RWPE2 (cell line): Measurements from ENCODE around the gene POTEI.
"Not testable (repeated sequence)": the region's sequence is repeated elsewhere in the genome, so short reads cannot be mapped to it uniquely, and the experiment has no call there.

Source experiments
- ATAC-seq: fragments of 200-7000 bp; cut with Tn5 transposase; 3 replicates; pipeline ENCODE4 v1.9.1; 2021; ENCODE audit warnings: low read depth
- DNase-seq: peaks from one replicate; pipeline ENCODE4 v3.0.0-alpha.2; 2020; ENCODE audit warnings: low spot score
- H3K27ac ChIP-seq: fragments of 450-650 bp; 2 replicates; pipeline ENCODE4 v1.5.1; 2017; ENCODE audit warnings: mild to moderate bottlenecking; ENCODE audit not compliant: poor library complexity, severe bottlenecking
- H3K27me3 ChIP-seq: fragments of 250-450 bp; sonication (Bioruptor Pico); 2 replicates; pipeline ENCODE4 v1.5.1; 2021; ENCODE audit warnings: mild to moderate bottlenecking, moderate library complexity; ENCODE audit not compliant: insufficient read depth, poor library complexity, severe bottlenecking
- H3K36me3 ChIP-seq: fragments of 250-450 bp; sonication (Bioruptor Pico); 2 replicates; pipeline ENCODE4 v1.5.1; 2020; ENCODE audit warnings: low read depth, mild to moderate bottlenecking, moderate library complexity
- H3K4me1 ChIP-seq: fragments of 250-450 bp; sonication (Bioruptor Pico); 2 replicates; pipeline ENCODE4 v1.5.1; 2021; ENCODE audit warnings: mild to moderate bottlenecking, moderate library complexity; ENCODE audit not compliant: insufficient read depth, poor library complexity, severe bottlenecking
- H3K4me3 ChIP-seq: fragments of 250-450 bp; sonication (Bioruptor Pico); 2 replicates; pipeline ENCODE4 v1.5.1; 2021; ENCODE audit warnings: mild to moderate bottlenecking, moderate library complexity; ENCODE audit not compliant: severe bottlenecking
- H3K9me3 ChIP-seq: fragments of 250-450 bp; sonication (Bioruptor Pico); 2 replicates; pipeline ENCODE4 v1.5.1; 2021; ENCODE audit warnings: mild to moderate bottlenecking, moderate library complexity; ENCODE audit not compliant: severe bottlenecking

The POTEI gene

DNA sequence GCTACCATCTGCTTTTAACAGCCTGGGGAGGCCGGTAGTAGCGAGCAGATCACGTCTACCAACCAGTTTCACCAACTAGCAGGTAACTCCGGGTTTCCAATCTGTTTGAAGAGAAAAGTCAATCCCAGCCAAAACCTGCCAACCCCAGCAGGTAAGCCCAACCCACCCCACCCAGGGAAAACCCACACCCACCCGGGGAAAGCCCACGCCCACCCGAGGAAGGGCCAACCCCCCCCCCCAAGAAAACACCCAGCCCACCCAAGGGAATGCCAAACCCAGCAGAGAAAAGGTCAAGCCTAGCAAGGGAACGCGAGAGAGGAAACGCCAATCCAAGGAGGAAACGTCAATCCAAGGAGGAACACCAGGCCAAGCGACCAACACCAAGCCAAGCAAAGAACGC lies at the start of gene POTEI:
Gene POTEI, minus strand, starts transcription at position 101 of the 400 bp plus-strand sequence. Its CDS starts 93 bp downstream, at position 8.
- ATAC-seq, H3K27me3 ChIP-seq, H3K4me3 ChIP-seq, DNase-seq, H3K9me3 ChIP-seq, H3K4me1 ChIP-seq, H3K27ac ChIP-seq, H3K36me3 ChIP-seq: not testable (repeated sequence)

DNA sequence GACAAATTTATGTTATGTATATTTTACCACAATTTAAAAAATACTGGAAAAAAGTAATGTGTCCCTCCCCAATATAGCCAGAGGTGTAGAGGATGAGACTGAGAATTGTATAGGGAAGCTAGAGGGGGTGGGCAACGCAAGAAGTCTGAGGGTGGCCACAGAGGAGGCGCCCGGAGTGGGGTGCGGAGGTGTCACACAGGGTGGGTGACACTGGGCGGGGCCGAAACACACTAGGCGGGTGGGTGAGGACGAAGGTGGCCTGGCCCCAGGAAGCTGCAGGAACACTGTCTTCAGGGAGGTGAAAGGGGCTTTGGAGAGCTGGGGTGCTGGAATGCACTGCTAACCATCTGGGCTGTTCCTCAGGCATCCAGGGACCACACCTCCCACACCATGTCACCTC lies 47.3 kb upstream of the POTEI start:
- not testable (repeated sequence) for ATAC-seq, H3K9me3 ChIP-seq, H3K27me3 ChIP-seq, DNase-seq, H3K36me3 ChIP-seq, H3K4me3 ChIP-seq, H3K27ac ChIP-seq, H3K4me1 ChIP-seq

DNA sequence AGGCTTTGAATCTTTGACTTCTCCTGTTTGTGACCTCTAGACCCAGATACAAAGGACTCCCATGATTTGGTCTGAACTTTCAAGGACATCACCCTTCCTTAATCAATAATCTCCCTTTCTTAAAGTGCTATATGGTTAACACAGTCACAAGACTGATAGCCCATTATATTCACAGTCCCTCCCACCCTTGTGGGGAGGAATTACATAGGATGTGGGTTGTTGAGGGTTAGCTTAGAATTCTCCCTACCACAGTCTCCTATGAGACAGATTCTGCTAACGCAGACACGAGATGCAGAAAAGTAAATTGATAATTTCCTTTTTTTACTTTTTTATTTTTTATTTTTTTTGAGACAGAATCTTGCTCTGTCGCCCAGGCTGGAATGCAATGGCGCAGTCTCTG lies 45.0 kb upstream of the POTEI start:
- H3K4me3 ChIP-seq, H3K9me3 ChIP-seq, DNase-seq, H3K27me3 ChIP-seq, H3K4me1 ChIP-seq, ATAC-seq, H3K36me3 ChIP-seq, H3K27ac ChIP-seq: not testable (repeated sequence)

DNA sequence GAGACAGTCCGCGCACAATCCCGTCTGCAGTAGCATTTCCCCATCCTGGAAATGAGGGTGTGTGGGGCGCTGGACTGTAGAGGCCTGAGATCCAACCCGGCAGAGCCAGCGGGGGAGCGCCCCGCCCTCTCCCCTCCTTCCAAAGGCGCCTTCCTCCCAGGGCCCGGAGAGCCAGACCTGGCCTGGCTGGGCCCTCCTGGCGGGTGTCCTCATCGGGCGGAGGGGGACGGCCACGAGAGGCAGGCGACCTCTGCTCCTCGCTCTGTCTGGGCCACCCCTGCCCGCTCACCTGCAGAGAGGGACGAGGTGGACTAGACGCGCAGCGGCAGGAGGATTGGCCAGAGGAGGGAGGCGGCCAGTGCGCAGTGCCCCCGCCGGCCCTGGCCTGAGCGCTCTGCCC lies 40.3 kb upstream of the POTEI start:
- H3K4me3 ChIP-seq, DNase-seq, H3K27ac ChIP-seq, H3K36me3 ChIP-seq, H3K9me3 ChIP-seq, H3K4me1 ChIP-seq, H3K27me3 ChIP-seq, ATAC-seq: not testable (repeated sequence)

DNA sequence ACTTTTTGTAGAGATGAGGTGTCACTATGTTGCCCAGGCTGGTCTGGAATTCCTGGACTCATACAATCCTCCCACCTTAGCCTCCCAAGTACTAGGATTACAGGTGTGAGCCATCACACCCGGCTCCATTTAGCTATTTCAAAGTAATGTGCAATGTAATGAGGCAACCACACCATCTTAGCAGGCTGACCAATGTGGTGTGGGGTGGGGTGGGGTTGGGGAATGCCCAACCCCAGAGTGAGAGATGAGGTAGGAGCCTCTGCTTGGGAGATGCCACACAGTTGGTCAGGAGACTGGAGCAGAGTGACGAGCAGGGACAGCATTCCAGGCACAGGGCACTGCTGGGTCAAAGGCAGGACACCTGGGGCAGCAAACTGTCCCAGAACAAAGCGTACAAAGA lies 39.3 kb upstream of the POTEI start:
- not testable (repeated sequence) for H3K27ac ChIP-seq, H3K36me3 ChIP-seq, H3K27me3 ChIP-seq, ATAC-seq, H3K4me3 ChIP-seq, H3K4me1 ChIP-seq, H3K9me3 ChIP-seq, DNase-seq

DNA sequence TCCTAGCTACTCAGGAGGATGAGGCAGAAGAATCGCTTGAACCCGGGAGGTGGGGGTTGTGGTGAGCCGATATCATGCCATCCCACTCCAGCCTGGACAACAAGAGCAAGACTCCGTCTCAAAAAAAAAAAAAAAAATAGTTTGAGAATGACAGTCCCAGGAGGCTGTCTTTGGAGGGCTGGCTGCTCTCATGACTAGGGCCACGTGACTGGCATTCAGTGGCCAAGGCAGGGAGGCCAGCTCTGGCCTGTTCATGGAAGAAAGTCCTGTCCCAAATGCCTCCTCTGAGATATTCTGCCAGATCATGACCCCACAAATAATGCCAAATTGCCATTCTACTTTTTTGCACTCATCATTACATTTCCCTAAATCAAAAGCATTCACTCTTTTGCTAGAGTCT lies 35.9 kb upstream of the POTEI start:
- not testable (repeated sequence) for H3K27ac ChIP-seq, H3K4me3 ChIP-seq, H3K4me1 ChIP-seq, DNase-seq, H3K9me3 ChIP-seq, ATAC-seq, H3K27me3 ChIP-seq, H3K36me3 ChIP-seq

DNA sequence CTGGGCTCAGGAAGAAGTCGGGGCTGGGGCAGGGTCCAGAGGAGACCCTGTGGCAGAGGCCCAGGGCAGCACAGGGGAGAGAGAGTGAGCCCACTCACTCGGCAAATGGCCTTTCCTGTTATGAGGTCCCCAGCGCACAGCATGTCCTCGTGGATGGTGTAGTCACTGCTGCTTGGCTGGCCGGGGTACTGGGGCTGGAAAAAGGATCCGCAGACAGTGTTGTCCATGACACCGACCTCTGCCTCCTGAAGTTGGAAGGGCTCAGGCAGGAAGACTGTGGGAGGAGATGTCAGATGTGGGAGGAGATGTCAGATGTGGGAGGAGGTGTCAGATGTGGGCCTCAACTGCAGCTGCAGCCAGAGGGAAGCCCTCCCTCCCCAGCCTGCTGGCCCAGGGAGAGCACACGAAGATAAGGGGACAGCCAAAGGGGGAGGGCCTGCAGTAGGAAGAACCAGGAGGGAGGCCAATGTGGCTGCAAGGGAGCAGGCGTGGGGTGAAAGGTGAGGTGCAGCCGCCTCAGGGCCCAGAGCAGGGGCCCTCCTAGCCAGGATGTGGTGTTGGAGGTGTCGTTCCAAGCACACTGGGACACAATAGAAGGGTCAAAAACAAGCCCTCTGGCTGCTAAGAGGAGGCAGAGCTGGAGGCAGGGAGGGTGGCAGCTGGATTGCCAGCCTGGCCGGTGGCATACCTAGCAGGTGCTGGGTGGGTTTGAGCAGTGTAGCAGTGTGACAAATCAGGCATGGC lies 34.8 kb upstream of the POTEI start:
- H3K4me1 ChIP-seq, H3K4me3 ChIP-seq, H3K27ac ChIP-seq, ATAC-seq, H3K9me3 ChIP-seq, H3K36me3 ChIP-seq, H3K27me3 ChIP-seq, DNase-seq: not testable (repeated sequence)

DNA sequence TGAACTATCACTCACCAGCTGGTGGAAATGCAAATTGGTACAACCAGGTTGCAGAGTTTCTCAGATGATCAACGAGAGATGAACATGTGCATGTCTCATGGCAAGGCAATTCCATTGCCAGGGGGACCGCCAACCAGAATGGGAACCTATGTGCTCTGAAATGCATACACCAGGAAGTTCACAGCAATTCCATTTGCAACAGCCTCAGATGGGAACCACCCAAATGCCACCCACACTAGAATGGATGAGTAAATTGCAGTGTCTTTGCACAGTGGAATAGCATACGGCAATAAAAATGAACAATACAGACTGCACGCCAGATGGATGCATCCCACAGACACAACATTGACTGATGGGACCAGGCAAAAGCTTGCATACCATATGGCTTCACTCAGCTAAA lies 33.7 kb upstream of the POTEI start:
- H3K4me1 ChIP-seq, H3K4me3 ChIP-seq, H3K27me3 ChIP-seq, DNase-seq, H3K36me3 ChIP-seq, ATAC-seq, H3K27ac ChIP-seq, H3K9me3 ChIP-seq: not testable (repeated sequence)

DNA sequence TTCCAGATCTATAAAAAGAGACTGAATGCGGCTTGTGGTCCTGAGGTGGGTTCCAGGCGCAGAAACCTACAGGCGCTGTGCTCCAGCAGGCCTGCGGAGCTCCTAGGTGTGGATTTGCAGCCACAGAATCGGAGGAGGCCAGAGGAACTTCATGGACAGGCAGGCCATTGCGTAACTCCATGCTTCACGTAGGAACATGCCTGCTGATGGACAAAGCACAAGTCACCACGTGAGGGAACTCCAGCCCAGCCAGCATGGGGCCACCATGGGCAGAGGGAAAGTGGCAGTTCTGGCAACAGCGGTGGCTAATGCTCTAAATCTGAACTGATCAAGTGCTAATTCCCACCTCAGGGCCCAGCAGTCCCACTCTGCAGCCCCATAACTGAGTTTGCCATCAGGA lies 29.1 kb upstream of the POTEI start:
- not testable (repeated sequence) for H3K36me3 ChIP-seq, H3K4me1 ChIP-seq, DNase-seq, H3K27ac ChIP-seq, ATAC-seq, H3K27me3 ChIP-seq, H3K4me3 ChIP-seq, H3K9me3 ChIP-seq

DNA sequence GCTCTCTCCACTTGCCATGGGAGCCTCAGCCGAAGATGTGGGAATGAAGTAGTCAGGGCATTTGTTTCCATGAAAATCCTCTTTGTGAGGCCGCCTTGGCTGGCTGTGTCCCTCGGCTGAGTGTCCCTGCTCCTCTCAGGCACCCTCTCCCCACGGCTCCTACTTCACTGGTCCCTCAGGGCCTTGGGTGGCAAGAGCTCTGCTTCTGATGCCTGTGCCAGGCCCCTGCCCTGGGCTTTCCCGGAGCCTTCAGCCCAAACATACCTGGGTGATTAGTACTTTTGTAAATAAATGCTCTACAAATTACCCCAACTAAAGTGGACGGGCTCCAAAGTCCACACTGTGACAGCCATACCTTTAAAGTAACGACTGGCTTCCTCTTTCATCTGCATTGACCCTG lies 27.5 kb upstream of the POTEI start:
- not testable (repeated sequence) for ATAC-seq, H3K36me3 ChIP-seq

DNA sequence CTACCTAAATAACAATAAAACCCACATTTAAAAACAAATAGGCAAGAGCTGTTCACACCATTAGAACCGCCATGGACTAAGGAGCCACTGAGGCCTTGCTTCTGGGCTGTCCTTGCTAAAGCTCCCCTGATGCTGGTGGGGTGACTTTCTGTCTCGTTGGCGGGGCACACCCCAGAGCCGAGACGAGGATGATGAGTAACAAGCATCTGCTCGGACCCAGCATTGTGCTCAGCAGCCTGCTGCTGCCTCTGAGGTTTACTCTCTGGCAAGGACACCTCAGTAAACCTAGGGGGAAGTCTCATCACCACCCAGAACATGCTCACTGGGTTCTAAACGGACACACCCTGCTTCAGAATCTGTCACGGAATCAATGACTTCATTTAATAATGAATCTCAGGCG lies 22.5 kb upstream of the POTEI start:
- DNase-seq, H3K4me1 ChIP-seq, H3K27ac ChIP-seq, ATAC-seq, H3K9me3 ChIP-seq, H3K36me3 ChIP-seq, H3K27me3 ChIP-seq, H3K4me3 ChIP-seq: not testable (repeated sequence)

More for the DNA sequence above, 27.5 kb upstream of the POTEI start:
- not testable (repeated sequence) for DNase-seq, H3K27ac ChIP-seq, H3K27me3 ChIP-seq, H3K9me3 ChIP-seq, H3K4me1 ChIP-seq, H3K4me3 ChIP-seq

DNA sequence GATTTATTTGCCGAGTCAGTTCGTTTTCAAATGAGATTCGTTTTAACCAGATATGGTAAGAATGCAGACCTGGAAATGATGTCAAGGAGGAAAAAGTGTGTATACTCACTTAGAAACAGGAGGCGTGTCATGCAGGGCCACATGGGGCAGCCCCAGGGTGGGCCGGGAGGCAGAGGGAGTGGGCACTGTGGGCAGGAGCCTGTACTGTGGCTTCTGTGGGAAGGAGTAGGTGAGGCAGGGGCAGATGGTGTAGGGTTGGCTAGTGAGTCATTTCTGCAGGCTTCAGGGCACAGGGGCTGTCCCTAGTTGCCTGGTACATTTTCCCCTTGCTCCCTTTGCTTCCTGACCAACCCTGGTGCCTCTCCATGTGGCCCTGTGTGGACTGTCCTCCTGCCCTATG lies 22.1 kb upstream of the POTEI start:
- not testable (repeated sequence) for H3K9me3 ChIP-seq, DNase-seq, H3K4me3 ChIP-seq, H3K4me1 ChIP-seq, H3K27me3 ChIP-seq, H3K27ac ChIP-seq, H3K36me3 ChIP-seq
- ATAC-seq, result 0 out of 3 replicates have a peak, but pooled peaks have one; percentile 35
